ENCODE measurements around the gene ASIC3. TPM values are rescaled to one million over a fixed set of nuclear protein-coding genes. Genes with fewer than 3 reads are reported as not detected.

The ASIC3 gene
- total and polyA plus RNA-seq, 9 donors = 1.0 to 9.4 (median 3.8) TPM

- Histone ChIP-seq H3K27me3 (no peaks in the 10 kb centered on the region), H3K36me3 (no peaks in the 10 kb centered on the region), H3K27ac (no peak overlapping the region), H3K4me1 (ENCODE audit: insufficient read depth) (peaks cover 22% of the 10 kb centered on the region), H3K9me3 (no peaks in the 10 kb centered on the region), H3K4me3 (no peak overlapping the region)
- WGBS, 3 donors = 73 to 75% (median 74%) methylated on average over 10 of the region's 10 CpGs
- DNase-seq = peak in 1 of 5 donors; percentile 19
- TF ChIP-seq CTCF (IDR thresholded peaks at IDR 0.05) = no peak
- no peak for TF ChIP-seq EP300 (IDR thresholded peaks at IDR 0.05)
- TF ChIP-seq POLR2A (IDR thresholded peaks at IDR 0.05) = no peak
- intact Hi-C loops (cut with DNase I) = no loop called here
These were observed 29.4 kb downstream of the ASIC3 start for GRCh38 chr7:151077705-151078232.

- 29 to 34% (median 32%) methylated on average over 22 of the region's 22 CpGs for WGBS, 3 donors
- DNase-seq = peak in 4 of 5 donors; percentile 21 to 40 (median 28)
- H3K27me3 ChIP-seq = no peaks in the 10 kb centered on the region
- TF ChIP-seq EP300 (IDR thresholded peaks at IDR 0.05) (no peak), CTCF (IDR thresholded peaks at IDR 0.05) (no peak), POLR2A (IDR thresholded peaks at IDR 0.05) (no peak)
- no peaks in the 10 kb centered on the region for H3K9me3 ChIP-seq
- H3K27ac ChIP-seq = no peak overlapping the region
- H3K4me3 ChIP-seq = no peak overlapping the region
- H3K4me1 ChIP-seq (ENCODE audit: insufficient read depth) = peaks cover 22% of the 10 kb centered on the region
- no peaks in the 10 kb centered on the region for H3K36me3 ChIP-seq
- intact Hi-C loops (cut with DNase I) = no loop called here
These were observed 30.1 kb downstream of the ASIC3 start for GRCh38 chr7:151078233-151079040.

- Histone ChIP-seq H3K36me3 (no peaks in the 10 kb centered on the region), H3K9me3 (no peaks in the 10 kb centered on the region), H3K4me3 (peak overlapping the region; percentile 78), H3K4me1 (ENCODE audit: insufficient read depth) (peaks cover 25% of the 10 kb centered on the region), H3K27ac (no peak overlapping the region), H3K27me3 (no peaks in the 10 kb centered on the region)
- TF ChIP-seq CTCF (IDR thresholded peaks at IDR 0.05) (no peak), EP300 (IDR thresholded peaks at IDR 0.05) (no peak), POLR2A (IDR thresholded peaks at IDR 0.05) (no peak)
- 63 to 72% (median 63%) methylated on average over 27 of the region's 27 CpGs for WGBS, 3 donors
- peak in 4 of 5 donors; percentile 17 to 42 (median 30) for DNase-seq
- intact Hi-C loops (cut with DNase I) = no loop called here
These were observed 31.0 kb downstream of the ASIC3 start for GRCh38 chr7:151079199-151079910.

- Histone ChIP-seq H3K27ac (peak overlapping the region; percentile 85 to 88), H3K36me3 (no peaks in the 10 kb centered on the region), H3K27me3 (no peaks in the 10 kb centered on the region), H3K4me1 (ENCODE audit: insufficient read depth) (peaks cover 25% of the 10 kb centered on the region), H3K4me3 (peak overlapping the region; percentile 78), H3K9me3 (no peaks in the 10 kb centered on the region)
- no peak for TF ChIP-seq EP300 (IDR thresholded peaks at IDR 0.05)
- 1% methylated on average over 25 to 31 of the region's 31 CpGs for WGBS, 3 donors
- peak in 1 of 5 donors; percentile 38 for DNase-seq
- intact Hi-C loops (cut with DNase I) = no loop called here
These were observed 31.8 kb downstream of the ASIC3 start for GRCh38 chr7:151080067-151080521.
